ENCODE results near the gene RRP36.
"Not testable (repeated sequence)": the region's sequence is repeated elsewhere in the genome, so short reads cannot be mapped to it uniquely, and the experiment has no call there.

The RRP36 gene

DNA sequence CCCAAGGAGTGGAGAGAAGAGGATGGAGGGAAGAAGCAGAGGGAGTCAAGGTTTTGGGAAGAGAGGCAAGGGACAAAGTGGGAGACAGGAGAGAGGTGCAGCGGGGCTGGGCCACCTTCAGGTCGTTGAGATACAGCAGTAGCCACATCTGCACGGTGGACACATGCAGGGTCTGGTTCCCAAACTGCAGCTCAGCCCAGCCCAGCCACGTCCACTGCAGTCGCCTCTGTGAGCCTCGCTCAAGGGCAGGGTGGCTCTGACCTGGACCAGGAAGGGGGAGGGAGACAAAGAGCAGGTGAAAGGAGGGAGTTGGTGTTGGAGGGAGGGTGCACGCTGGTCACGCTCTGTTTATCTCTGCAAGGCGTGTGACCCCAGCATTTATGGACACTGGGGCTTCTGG is 17.3 kb downstream of the RRP36 start:
- no peak for DNase-seq

DNA sequence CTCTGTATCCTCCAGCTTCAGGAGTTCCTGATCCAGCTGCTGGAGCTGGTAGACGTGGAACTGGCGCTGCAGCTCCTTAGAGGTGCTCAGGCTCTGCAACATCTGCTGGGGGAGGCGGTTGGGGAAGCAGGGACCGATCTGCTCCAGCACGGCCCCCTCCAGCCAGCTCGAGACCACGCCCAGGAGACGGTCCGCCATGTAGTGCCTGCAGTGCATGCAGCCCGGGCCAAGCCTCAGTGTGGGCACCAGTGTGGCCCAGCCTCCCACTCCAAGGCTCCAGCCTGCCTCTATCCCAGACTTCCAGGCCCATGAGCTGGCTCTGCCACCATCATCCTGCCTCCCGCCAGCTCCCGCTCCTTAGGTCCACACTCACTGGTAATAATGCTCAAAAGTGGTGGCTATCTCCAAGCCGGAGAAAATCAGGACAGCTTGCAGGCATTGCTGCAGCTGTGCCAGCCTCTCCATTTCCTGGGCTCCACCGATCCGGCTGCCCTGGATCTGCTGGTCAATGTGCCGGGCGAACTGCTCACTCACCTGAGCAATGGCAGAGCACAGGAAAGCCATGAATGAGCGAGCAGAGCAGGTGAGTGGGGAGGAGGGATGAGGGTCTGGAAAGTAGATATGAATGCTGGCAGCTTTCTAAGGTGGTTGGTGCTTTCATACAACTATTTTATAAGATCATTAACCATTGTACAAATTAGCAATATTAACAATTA is 19.3 kb downstream of the RRP36 start:
- no peak for DNase-seq

DNA sequence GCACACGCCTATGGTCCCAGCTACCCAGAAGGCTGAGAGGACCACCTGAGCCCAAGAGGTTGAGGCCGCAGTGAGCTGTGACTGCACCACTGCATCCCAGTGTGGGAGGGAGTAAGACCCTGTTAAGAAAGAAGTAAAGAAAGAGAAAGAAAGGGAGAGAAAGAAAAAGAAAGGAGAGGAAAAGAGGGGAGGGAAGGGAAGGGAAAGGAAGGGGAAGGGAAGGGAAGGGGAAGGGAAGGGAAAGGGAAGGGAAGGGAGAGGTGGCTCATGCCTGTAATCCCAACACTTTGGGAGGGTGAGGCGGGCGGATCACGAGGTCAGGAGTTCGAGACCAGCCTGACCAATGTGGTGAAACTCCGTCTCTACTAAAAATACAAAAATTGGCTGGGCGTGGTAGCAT is 20.1 kb downstream of the RRP36 start:
- not testable (repeated sequence) for DNase-seq

DNA sequence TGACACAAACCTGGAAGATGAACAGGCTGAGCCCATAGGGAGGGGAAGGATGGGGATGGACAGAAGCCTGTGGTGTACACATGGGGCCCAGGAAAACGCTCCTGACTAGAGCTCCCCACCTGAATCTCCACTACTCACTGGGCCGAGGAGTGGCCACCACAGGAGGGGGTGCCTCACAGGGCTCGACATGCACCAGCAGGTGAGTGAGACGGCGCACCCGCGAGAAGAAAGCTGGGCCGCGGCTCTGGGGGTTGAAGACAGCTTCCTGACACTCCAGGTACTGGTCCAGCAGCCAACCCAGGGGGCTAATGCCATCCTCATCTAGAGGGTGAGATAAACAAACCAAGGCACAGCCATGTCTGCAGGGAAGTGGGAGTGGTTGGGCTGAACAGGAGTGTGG is 21.9 kb downstream of the RRP36 start:
- no peak for DNase-seq

DNA sequence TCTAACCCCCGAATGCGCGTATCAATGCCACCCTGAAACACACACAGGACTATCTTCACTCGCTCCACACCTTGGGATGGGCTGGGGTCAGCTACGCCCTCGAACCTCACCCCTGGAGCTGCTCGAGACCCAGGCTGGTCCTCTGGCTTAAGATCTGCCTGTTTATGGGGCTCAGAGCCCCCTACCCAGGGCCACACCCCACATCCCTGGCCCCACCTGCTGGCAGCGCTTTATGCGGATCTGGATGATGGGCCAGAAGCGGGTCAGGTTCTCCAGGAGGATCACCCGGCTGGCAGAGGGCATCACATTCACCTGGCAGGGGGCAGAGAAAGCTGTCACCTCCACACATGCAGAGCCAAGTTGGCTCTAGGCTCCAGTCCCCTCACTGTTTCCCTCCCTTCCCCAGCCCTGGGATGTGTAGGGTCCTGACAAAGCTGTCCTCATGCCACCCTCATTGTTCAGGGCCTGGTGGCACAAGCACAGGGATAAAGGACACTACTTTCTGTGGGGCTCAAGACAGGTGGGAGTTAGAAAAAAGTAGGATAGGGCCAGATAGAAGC is 24.0 kb downstream of the RRP36 start:
- DNase-seq: no peak

DNA sequence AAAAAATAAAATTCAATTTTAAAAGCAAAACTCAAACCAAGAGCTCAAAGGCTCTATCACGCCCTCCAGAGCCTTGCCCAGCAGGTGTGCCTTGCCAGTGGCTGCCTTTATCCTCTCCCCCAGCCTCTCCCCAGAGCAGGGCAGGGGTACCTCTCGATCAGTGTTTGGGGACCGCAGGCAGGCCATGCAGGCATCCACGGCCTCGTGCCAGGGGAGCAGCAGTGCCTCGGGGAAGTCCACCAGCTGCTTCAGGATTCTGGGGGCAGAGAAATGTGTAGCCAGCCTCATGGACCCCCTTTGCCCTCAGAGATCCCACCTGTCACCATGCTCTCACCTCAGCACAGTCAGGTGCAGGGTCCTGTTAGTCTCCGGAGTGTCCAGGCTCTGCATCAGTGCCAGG is 26.6 kb downstream of the RRP36 start:
- DNase-seq: no peak

DNA sequence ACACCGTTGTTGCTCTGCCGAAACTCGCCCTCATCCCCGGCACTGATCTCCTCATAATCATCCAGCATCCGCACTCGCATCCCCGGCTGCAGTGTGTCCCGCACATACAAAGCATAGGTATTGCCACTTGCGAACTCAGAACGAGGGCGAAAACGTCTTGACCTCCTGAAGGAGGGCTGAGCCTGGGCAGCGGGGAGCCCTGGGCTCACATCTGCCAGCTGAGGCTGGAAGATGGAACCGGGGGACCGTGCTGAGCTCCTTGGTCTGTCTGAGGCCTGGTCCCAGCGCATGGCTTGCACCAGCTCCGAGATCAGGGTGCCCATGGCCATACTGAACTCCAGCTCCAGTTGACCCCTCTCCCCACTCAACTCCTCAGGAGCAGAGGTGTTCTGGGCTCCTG is 29.6 kb downstream of the RRP36 start:
- no peak for DNase-seq

DNA sequence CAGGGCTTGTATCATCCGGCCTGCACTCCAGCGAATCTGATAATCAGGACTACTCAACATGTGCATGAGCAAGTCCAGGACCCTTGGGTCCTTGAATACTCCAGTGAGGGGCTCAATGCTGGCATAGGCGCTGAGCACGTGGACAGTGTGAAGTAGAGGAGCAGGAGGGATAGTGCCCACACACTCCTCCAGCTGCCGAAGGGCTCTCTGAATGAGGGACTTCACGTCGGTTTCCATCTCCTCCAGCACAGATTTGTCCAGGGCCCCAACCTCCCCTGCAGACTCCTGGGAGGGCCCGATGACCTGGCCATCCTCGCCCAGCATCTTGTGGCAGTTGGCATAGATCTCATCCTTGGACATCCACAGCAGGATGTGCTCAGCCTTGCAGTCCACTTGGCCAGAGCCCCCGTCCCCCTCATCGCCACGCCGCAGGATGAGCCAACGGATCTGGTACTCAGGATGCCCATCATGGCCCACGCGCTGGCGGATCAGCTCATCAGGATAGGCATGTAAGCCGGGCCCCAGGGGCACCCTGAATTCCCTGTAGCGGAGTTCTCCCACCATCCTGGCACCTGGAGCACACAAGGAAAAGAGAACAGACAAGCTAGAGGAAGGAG is 30.9 kb downstream of the RRP36 start:
- DNase-seq: no peak

DNA sequence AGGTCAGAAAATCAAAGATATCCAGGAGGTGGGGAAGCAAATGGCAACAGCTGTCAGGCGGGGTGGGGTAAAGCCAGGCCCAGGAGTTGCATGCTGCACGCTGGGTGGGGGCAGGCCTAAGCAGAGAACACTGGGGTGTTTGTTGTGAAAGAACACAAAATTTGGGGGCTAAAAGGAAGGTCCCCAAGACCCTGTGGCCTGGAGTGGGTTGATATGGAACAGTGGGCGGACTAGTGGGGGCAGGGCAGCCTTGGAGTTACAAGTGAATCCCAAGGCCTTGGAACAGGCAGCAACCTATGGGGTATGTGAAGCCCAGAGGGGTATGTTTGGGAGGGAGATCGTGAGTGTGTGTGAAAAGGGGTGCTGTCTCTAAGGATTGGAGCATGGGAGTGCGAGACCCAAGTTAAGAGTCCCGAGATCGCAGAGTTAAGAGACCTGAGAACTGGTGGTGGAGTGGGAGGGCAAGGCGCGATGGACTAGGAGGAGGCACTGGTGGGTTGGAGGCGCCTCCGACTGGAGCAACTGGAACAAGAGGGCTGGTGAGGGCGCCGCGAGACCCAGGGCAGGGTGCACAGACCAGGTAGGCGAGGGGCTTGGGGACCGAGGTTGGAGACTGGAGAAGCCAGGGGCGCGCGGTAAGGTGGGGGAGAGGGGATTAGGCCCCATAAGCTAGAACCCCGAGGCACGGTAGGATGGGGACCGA is 31.6 kb downstream of the RRP36 start:
- DNase-seq: no peak

DNA sequence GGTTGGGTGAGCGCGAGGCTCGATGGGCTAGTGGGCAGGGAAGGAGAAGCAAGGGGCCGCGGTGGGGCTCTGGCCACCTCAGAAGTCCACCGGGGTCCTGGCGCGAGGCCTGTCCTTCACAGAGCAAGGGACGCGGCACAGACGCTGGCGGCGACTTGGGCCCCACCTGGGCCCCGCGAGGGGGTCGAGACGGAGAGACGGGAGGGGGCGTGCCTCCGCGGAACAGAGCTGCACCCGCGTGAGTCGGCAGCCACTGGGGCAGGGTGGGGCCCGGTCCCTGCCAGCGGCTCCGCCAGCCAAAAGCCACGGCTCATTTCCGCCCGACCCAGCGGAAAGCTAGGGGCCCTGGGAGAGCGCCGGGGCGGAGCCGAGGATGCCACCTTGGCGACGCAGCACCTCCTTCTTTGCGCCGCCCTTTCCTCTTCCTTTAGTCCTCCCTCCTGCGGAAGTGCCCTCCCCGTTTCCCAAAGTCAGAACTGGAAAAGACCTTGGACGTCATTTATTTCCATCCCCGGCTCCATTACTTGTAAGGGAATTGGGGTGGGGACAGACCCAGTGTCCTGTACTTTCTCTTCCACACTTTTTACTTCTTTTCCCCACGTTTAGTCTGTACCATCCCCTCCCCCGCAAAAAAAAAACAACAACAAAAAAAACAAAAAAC is 32.3 kb downstream of the RRP36 start, which contains the start of gene CUL7:
Gene CUL7 (minus strand): TSS at position 307 of the 661 bp plus-strand sequence. CDS start 1,063 bp downstream, outside the sequence.
- peak; percentile 90 for DNase-seq

DNA sequence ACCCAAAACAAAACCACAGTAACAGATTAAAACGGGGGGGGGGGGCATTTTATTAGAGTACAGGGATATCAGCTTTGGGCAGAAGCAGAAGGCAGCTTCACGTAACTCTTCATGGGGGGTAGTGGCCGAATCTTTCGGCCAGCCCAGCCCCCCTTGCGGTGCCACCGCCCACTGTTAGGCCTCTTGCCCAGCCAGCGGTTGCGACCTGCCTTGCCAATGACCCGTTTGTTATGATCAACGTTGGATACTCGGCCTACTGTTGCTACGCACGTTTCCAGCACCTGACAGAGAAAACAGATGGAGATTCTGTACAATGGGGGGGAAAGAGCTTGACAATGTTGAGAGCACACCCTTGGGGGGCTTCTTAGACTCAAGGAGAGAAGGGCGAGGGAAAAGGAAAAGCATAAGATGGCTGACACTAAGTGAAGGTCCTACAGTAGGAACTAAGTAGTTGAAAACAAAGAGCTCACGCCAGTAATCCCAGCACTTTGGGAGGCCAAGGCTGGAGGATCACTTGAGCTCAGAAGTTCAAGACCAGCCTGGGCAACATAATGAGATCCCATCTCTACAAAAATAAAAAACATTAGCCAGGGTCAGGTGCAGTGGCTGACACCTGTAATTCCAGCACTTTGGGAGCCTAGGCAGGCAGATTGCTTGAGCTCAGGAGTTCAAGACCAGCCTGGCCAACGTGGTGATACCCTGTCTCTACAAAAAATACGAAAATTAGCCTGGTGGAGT is 33.0 kb downstream of the RRP36 start:
- no peak for DNase-seq

DNA sequence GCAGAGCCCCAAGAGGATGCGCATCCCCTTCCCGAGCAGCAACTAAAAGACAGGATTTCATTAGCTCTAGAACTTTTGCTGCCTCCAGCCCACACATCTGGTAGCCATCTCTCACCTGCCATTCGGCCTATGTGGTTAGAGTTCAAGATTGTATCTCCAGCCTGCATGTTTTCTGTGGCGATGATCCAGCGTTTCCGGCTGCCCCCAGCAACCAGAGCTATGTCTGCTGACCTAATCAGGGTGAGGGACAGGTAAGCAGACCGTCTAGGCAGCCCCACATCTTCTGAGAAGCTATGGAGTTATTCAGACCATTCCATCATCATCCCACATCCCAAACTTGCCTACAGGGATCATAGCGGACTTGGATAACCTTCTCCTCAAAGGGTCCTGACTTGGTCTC is 34.5 kb downstream of the RRP36 start:
- DNase-seq: no peak

DNA sequence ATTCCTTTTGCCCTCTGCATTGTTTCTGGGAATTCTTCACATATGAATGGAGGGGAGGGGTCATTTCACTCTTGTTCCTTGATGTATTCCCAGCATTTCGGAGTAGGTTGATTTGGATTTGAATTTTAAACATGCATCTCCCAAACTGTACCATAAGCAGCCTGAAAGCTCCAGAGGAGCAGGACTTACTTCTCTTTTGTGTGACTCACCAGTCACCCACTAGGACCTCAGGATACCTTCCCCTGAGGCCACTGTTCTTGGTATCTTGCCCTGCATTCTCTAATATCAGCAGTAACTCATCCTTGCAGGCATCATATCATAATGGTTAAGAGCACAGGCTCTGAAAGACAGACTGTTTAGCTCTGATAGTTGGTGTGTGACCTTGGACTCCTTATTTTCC is 37.1 kb downstream of the RRP36 start:
- DNase-seq: no peak

DNA sequence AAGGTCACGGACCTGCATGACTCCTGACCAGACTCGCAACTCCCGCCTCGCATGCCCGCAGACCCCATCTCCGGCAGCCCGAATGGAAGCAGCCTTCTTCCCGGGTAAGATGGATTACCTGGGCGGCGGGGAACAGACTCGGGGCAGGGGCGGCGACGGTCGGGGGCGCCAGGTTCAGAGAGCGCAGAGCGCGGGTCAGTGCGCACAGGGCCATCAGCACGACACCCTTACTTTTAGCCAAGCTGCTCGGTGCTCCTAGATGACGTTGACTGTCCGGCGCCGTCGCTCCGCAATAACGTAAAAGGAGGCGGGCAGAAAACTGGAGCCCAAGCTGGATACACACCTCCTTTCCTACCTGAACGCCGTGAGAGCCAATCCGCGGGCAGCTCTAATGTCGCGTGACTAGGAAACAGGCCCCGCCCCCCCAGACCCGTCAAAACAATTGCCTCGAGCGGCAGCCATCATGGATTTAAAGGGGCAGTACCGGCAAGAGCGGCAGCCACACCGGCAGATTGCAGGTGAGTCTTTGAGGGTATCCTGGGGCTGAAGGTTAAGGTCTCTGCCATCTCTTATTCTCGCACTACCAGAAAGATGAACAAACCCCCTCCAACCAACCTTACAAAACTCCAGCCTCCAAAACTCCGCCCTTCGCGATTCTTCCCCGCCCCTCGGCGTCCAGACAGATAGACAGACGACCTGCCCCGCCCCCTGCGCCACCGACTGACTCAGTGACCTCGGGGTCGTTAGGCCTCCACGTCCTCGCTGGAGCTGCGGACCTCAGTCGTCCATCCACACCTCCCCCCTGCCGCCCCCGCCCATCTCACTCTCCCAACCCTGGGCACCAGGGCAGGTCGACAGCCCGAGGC is 38.0 kb downstream of the RRP36 start, which contains the start of the genes KLC4 and MRPL2:
Gene KLC4 (plus strand): TSS at position 464 of the 866 bp plus-strand sequence. CDS start 1,705 bp downstream, outside the sequence.
Gene MRPL2 (minus strand): TSS at position 267 of the 866 bp plus-strand sequence. CDS start 53 bp downstream, at position 214.
- peak; percentile 98 for DNase-seq

DNA sequence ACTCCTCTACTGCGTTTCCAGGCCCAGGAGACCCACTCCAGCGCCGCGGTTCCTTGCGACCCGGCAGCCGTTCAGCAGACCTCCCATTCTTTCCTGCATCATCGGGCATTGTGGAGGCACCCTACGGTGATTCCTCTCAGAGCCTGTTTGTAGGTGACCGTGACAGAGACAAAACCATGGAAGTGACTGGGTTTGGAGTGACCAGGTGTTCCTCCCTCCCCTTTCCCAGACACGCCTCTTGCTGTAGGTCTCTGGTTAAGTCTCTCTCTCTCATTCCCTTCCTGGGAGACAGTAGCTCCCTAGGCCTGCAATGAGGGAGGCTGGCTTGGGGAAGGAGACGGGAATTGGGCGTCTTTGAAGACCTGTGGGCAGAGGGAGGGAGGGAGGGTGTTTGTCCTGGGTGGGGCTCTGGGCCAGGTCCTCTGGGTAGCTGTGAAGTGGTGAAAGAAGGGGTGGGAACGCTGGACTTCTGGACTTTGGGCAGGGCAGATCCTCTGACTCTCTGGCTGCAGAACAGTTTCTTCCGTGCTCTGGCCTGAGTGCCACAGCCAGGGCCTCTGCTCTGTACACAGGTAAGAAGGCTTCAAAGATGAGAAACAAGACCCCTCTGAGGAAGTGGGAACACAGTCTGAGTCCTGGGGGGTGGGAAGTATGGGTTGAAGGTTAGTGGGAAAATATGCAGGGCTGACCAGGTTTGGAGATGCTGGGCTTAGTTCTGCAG is 38.8 kb downstream of the RRP36 start:
- no peak for DNase-seq

DNA sequence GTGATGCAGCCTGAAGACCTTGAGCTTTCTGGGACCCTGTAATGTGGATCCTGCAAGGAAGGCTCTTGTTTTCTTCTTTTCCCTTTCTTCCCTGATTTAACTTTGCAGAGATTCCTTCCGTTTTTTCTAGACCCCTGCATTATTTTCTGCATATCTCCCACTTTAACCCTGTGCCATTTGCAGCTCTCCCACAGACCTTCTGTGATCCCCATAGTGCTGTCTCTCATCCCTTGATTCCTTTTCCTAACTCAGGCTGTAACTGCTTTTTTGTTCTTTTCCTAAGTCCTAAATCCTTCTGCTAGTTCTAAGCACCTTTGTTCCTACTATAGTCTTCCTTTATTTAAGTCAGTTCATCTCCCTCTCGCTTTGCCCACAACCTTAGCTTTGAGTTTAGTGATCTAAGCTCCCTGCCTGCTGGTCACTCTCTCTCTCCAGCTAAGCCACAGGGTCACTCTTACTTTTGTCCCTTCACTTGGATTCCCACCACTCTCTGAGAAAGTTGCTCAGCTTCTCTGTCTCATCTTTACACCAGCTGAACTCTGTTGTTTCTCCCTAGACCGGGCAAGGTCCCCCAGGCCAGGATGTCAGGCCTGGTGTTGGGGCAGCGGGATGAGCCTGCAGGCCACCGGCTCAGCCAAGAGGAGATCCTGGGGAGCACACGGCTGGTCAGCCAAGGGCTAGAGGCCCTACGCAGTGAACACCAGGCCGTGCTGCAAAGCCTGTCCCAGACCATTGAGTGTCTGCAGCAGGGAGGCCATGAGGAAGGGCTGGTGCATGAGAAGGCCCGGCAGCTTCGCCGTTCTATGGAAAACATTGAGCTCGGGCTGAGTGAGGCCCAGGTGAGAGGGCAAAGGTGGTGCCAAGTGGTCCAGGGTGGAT is 39.6 kb downstream of the RRP36 start:
- no peak for DNase-seq

DNA sequence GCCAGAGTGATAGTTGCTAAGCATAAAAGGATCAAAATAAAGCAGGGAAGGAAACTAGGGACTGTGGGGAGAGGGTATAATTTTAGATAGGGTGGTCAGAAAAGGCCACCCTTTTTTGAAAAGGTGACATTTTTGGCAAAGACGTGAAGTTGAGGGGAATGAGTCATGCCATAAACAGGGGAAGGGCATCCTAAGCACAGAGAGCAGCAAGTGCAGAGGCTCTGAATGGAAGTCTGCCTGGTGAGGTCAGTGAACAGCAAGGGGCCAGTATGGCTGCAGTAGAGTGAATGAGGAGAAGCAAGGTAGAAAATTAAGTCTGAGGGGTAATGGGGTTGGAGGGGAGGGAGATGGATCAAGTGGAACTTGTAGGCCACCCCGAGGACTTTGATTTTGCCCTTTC is 40.4 kb downstream of the RRP36 start:
- no peak for DNase-seq

DNA sequence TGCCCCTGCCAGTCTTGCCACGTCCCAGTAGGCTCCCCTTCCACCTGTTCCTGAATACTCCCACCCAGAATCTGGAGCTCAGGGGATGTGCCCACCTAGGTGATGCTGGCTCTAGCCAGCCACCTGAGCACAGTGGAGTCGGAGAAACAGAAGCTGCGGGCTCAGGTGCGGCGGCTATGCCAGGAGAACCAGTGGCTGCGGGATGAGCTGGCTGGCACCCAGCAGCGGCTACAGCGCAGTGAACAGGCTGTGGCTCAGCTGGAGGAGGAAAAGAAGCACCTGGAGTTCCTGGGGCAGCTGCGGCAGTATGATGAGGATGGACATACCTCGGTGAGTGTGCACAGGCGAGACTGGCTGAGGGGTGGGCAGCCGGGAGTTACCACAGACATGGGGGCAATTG is 41.4 kb downstream of the RRP36 start:
- no peak for DNase-seq

DNA sequence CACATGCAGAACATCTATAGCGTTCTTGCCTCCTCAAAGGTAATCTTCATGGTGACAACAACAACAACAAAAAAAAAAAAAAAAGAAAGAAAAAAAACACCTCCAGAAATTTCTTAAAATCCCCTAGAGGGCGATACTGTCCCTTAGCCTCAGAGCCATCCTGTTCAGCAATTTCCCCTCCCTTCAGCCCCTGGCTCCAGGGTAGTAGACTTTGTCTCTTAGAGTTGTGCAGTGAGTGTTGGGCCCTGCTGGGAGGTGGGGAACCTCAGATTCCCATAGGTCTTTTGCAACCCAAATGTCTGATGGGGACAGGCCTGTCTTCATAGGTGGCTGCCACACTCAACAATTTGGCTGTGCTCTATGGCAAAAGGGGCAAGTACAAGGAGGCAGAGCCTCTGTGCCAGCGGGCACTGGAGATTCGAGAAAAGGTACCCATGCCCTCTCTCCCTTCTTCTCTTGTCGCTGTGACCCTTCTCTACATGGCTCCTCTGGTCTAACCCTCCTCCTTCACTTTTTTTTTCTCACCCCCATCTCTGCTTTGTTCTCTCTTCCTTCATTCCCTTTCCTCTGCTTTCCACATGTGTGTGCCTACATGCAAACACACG is 48.7 kb downstream of the RRP36 start:
- DNase-seq: peak; percentile 25
